Activated CD8-positive, alpha-beta memory T cell treated with anti-CD3 and anti-CD28 coated beads, Interleukin-2, amount 10 ng/mL, durations not matched to agents 7 days and 5 days (primary cell): ENCODE measurements around the gene MYL7. TPM values are rescaled to one million over a fixed set of nuclear protein-coding genes. Genes with fewer than 3 reads are reported as not detected.

ENCODE experiments used
- ATAC-seq: fragments of 150-1000 bp; cut with Tn5 transposase; one replicate; pipeline ENCODE4 v1.10.0; 2021; ENCODE audit warnings: moderate library complexity
- CTCF ChIA-PET: fragments of 350-600 bp; sonication (Branson Sonifier 250); formaldehyde crosslinking; loops from one replicate; lab custom pipeline; 2021; ENCODE audit warnings: antibody characterized with exemption; lab: Charles Lee
- DNase-seq: peaks from one replicate; pipeline ENCODE4 v3.0.0-alpha.2; 2020
- H3K27ac Mint-ChIP-seq: one replicate; pipeline ENCODE4 v1.8.0; 2021; ENCODE audit warnings: mild to moderate bottlenecking, mixed read lengths
- H3K27me3 Mint-ChIP-seq: one replicate; pipeline ENCODE4 v1.8.0; 2021; ENCODE audit warnings: mixed read lengths
- H3K36me3 Mint-ChIP-seq: one replicate; pipeline ENCODE4 v1.8.0; 2021; ENCODE audit warnings: mild to moderate bottlenecking, mixed read lengths
- H3K4me1 Mint-ChIP-seq: one replicate; pipeline ENCODE4 v1.8.0; 2021; ENCODE audit warnings: mixed read lengths
- H3K4me3 Mint-ChIP-seq: one replicate; pipeline ENCODE4 v1.8.0; 2021; ENCODE audit warnings: mild to moderate bottlenecking, moderate library complexity, mixed read lengths
- H3K9me3 Mint-ChIP-seq: one replicate; pipeline ENCODE4 v1.8.0; 2022; ENCODE audit warnings: low read depth, mixed read lengths
- total RNA-seq, 2 experiments: library from RNA; stranded (reverse); gene quantifications; one replicate each; pipeline ENCODE4 v1.2.3, GENCODE V29; 2021

The MYL7 gene
- total RNA-seq, 2 experiments from 2014 or later: not detected

GRCh38 chr7:44159824-44160630, 18.9 kb upstream of the MYL7 start:
- CTCF ChIA-PET: no interaction called here
- Mint-ChIP-seq H3K4me3 (no peak overlapping the region), H3K36me3 (no peaks in the 10 kb centered on the region), H3K4me1 (no peaks in the 10 kb centered on the region), H3K27me3 (peaks cover 17% of the 10 kb centered on the region), H3K27ac (no peak overlapping the region), H3K9me3 (no peaks in the 10 kb centered on the region)
- no peak for DNase-seq
- ATAC-seq: no peak

- DNase-seq: no peak
- ATAC-seq: no peak
- Mint-ChIP-seq H3K4me1 (no peaks in the 10 kb centered on the region), H3K27me3 (peaks cover 10% of the 10 kb centered on the region), H3K4me3 (no peak overlapping the region), H3K27ac (no peak overlapping the region), H3K9me3 (no peaks in the 10 kb centered on the region), H3K36me3 (no peaks in the 10 kb centered on the region)
- CTCF ChIA-PET: no interaction called here
These were observed 17.9 kb upstream of the MYL7 start for GRCh38 chr7:44158873-44159631.

- Mint-ChIP-seq H3K27me3 (peaks cover 6% of the 10 kb centered on the region), H3K27ac (no peak overlapping the region), H3K4me1 (no peaks in the 10 kb centered on the region), H3K36me3 (no peaks in the 10 kb centered on the region), H3K9me3 (no peaks in the 10 kb centered on the region), H3K4me3 (no peak overlapping the region)
- ATAC-seq (no peak), DNase-seq (no peak)
- CTCF ChIA-PET: no interaction called here
These were observed 17.2 kb upstream of the MYL7 start for GRCh38 chr7:44158096-44158872.

GRCh38 chr7:44157116-44158080, 16.3 kb upstream of the MYL7 start:
- ATAC-seq: no peak
- Mint-ChIP-seq H3K4me1 (no peaks in the 10 kb centered on the region), H3K27me3 (no peaks in the 10 kb centered on the region), H3K4me3 (no peak overlapping the region), H3K27ac (no peak overlapping the region), H3K36me3 (no peaks in the 10 kb centered on the region), H3K9me3 (no peaks in the 10 kb centered on the region)
- no peak for DNase-seq
- CTCF ChIA-PET: no interaction called here

- Mint-ChIP-seq H3K4me3 (no peak overlapping the region), H3K36me3 (no peaks in the 10 kb centered on the region), H3K9me3 (no peaks in the 10 kb centered on the region), H3K27ac (no peak overlapping the region), H3K27me3 (no peaks in the 10 kb centered on the region), H3K4me1 (no peaks in the 10 kb centered on the region)
- DNase-seq (no peak), ATAC-seq (no peak)
- CTCF ChIA-PET: no interaction called here
These were observed 15.4 kb upstream of the MYL7 start for GRCh38 chr7:44156453-44157010.

GRCh38 chr7:44155191-44156185, 14.4 kb upstream of the MYL7 start:
- DNase-seq (no peak), ATAC-seq (no peak)
- Mint-ChIP-seq H3K36me3 (no peaks in the 10 kb centered on the region), H3K27me3 (no peaks in the 10 kb centered on the region), H3K4me3 (no peak overlapping the region), H3K27ac (no peak overlapping the region), H3K9me3 (no peaks in the 10 kb centered on the region), H3K4me1 (no peaks in the 10 kb centered on the region)
- CTCF ChIA-PET: no interaction called here

- DNase-seq: no peak
- no peak overlapping the region for H3K27ac Mint-ChIP-seq
- no peaks in the 10 kb centered on the region for H3K4me1 Mint-ChIP-seq
- no peak overlapping the region for H3K4me3 Mint-ChIP-seq
- CTCF ChIA-PET: no interaction called here
- no peaks in the 10 kb centered on the region for H3K36me3 Mint-ChIP-seq
- ATAC-seq: no peak
- H3K27me3 Mint-ChIP-seq: no peaks in the 10 kb centered on the region
- H3K9me3 Mint-ChIP-seq: no peaks in the 10 kb centered on the region
These were observed 13.6 kb upstream of the MYL7 start for GRCh38 chr7:44154703-44155102.

GRCh38 chr7:44153948-44154335, 12.8 kb upstream of the MYL7 start:
- no peaks in the 10 kb centered on the region for H3K9me3 Mint-ChIP-seq
- no peak overlapping the region for H3K27ac Mint-ChIP-seq
- ATAC-seq: no peak
- CTCF ChIA-PET: no interaction called here
- H3K4me3 Mint-ChIP-seq: no peak overlapping the region
- H3K27me3 Mint-ChIP-seq: no peaks in the 10 kb centered on the region
- H3K36me3 Mint-ChIP-seq: no peaks in the 10 kb centered on the region
- DNase-seq: no peak
- no peaks in the 10 kb centered on the region for H3K4me1 Mint-ChIP-seq

- Mint-ChIP-seq H3K4me3 (no peak overlapping the region), H3K9me3 (no peaks in the 10 kb centered on the region), H3K27me3 (no peaks in the 10 kb centered on the region), H3K27ac (no peak overlapping the region), H3K36me3 (no peaks in the 10 kb centered on the region), H3K4me1 (no peaks in the 10 kb centered on the region)
- no peak for DNase-seq
- CTCF ChIA-PET: interaction anchor here (1.1 kb wide), 1 partner anchor 11 kb away, joined by 3 read pairs; no protein-coding TSS in a partner anchor
- ATAC-seq: no peak
These were observed 12.1 kb upstream of the MYL7 start for GRCh38 chr7:44152971-44153947.

- Mint-ChIP-seq H3K27me3 (peaks cover 7% of the 10 kb centered on the region), H3K4me3 (no peak overlapping the region), H3K9me3 (no peaks in the 10 kb centered on the region), H3K4me1 (no peaks in the 10 kb centered on the region), H3K27ac (no peak overlapping the region), H3K36me3 (no peaks in the 10 kb centered on the region)
- CTCF ChIA-PET: interaction anchor here (1.1 kb wide), 1 partner anchor 10 kb away, joined by 3 read pairs; no protein-coding TSS in a partner anchor
- ATAC-seq (no peak), DNase-seq (no peak)
These were observed 10.8 kb upstream of the MYL7 start for GRCh38 chr7:44151956-44152355.
